Mesodermal cell (in vitro differentiated cells): ENCODE measurements around the gene PRKCA.

Experiments used
- H3K27ac ChIP-seq: 2 replicates; pipeline ENCODE4 v1.7.0; 2013; ENCODE audit warnings: mild to moderate bottlenecking, low read depth, low read length, moderate library complexity; ENCODE audit not compliant: severe bottlenecking
- H3K36me3 ChIP-seq: 2 replicates; pipeline ENCODE4 v1.7.1; 2013; ENCODE audit warnings: mild to moderate bottlenecking, low read length, moderate library complexity; ENCODE audit not compliant: control insufficient read depth, insufficient read depth
- H3K4me1 ChIP-seq: one replicate; pipeline ENCODE4 v1.7.1; 2013; ENCODE audit warnings: mild to moderate bottlenecking, low read length; ENCODE audit not compliant: insufficient read depth, control insufficient read depth, poor library complexity, severe bottlenecking
- H3K4me3 ChIP-seq: 2 replicates; pipeline ENCODE4 v1.7.0; 2013; ENCODE audit warnings: low read length, control low read depth, mild to moderate bottlenecking; ENCODE audit not compliant: insufficient read depth, poor library complexity, severe bottlenecking; ENCODE audit errors: extremely low read depth
- H3K9me3 ChIP-seq: 2 replicates; pipeline ENCODE4 v1.7.1; 2013; ENCODE audit warnings: mild to moderate bottlenecking, low read length, moderate library complexity; ENCODE audit not compliant: control insufficient read depth
- WGBS, 2 experiments: methylation state at CpG; one replicate each; pipeline ENCODE4 v1.1.5; 2013; ENCODE audit warnings: missing lambda C conversion rate in 2 of 2; ENCODE audit not compliant: insufficient coverage in 2 of 2; 5-methylcytosine and 5-hydroxymethylcytosine counted together

The PRKCA gene

DNA sequence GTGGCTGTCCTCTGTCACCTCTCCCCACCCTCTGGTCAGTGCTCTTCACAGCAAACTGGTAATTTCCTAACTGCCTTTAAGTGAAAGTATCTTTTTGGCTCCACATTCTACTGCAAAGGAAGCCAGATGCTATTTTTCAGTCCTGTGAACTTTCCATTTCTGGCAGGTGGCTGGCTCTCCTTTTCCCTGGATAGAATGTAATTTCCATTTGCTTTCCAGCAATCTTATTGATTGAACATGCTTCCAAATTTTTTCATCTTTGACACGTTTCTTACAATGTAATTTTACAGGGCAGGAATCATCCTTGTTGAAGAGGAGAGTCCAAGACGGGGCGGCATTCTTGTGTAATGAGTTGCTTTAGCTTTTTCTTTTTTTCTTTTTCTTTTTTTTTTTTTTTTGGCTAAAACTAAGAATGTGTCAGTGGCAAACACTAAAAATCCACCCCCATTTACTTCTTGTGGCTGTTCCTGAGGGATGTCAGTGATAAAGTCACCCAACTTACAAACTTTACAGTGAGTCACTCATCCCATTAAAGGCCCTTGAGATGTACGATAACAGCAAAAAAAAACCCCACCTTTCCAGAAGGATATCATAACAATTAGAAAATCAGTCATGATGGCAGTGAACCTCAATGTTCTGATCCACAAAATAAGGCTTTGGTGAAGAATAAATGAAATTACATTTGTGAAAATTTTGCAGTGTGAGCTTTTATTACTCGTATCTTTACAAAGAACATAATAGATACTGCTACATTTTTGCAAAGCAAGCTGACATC is 29.4 kb upstream of the PRKCA start:
- H3K4me3 ChIP-seq, result no peak overlapping the region
- no CpG with 5 or more reads among the region's 5 CpGs for WGBS, 2 experiments
- H3K9me3 ChIP-seq, result peaks cover 14% of the 10 kb centered on the region
- H3K4me1 ChIP-seq, result peaks cover 29% of the 10 kb centered on the region
- H3K27ac ChIP-seq, result peak overlapping the region; percentile 80
- H3K36me3 ChIP-seq, result no peaks in the 10 kb centered on the region

DNA sequence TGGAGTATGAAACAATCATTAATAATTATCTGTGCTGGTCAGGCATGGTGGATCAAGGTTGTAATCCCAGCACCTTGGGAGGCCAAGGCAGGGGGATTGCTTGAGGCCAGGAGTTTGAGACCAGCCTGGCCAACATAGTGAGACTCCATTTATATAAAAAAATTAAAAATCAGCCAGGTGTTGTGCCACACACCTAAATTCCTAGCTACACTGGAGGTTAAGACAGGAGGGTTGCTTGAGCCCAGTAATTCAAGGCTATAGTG is 28.9 kb upstream of the PRKCA start:
- Histone ChIP-seq H3K36me3 (no peaks in the 10 kb centered on the region), H3K9me3 (peaks cover 14% of the 10 kb centered on the region), H3K4me3 (no peak overlapping the region), H3K27ac (peak overlapping the region; percentile 10), H3K4me1 (peaks cover 29% of the 10 kb centered on the region)

DNA sequence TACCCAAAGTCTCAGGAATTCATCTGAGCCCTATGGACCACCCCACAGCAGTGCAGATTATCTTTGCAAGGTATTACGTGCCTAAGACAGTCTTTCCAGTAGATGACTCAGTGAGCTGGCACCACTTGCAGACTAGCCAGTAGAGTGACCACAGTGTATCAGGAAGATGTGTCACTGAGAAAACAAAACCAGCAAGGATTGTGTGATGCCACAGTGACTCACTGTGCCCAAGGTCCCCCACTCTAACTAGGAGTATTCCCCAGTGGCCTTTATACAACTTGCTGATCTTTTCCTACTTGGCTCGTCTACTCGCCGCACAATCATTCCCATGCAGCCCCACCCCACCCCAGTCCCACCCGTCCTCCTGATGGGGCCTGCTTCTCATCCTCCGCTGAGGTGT is 26.8 kb upstream of the PRKCA start:
- Histone ChIP-seq H3K36me3 (no peaks in the 10 kb centered on the region), H3K4me3 (no peak overlapping the region), H3K4me1 (peaks cover 29% of the 10 kb centered on the region), H3K27ac (peak overlapping the region; percentile 77), H3K9me3 (peaks cover 8% of the 10 kb centered on the region)
- 63 to 65% methylated on average over 5 to 6 of the region's 6 CpGs for WGBS, 2 experiments

DNA sequence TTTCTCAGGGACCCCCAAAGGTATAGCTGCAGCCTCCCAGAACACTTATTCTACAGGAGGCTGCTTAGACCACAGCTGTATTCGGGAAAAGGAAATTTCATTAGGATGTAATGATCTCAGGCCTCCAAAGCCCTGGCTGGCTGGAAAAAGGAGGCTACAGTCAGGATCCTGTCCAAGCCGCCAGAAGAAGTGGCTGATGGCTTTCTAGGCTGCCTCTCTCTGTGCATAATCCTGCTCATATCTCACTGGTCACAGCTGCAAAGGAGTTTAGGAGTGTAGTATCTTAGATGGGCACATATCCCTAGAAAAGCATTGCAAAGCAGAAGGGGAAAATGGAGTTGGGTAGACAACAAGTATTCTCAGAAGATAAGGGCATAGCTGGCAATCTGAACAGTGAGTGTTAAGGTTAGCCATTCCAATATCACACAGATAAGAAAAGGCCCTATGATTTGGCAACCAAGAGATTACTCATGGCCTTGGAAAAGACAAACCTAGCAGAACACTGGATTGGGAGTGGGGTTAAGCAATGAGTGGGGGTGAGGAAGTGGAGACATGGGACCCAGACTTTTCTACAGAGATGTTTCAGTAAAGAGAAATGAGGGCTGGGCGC is 26.0 kb upstream of the PRKCA start:
- no peaks in the 10 kb centered on the region for H3K36me3 ChIP-seq
- no peak overlapping the region for H3K4me3 ChIP-seq
- WGBS, 2 experiments, result 89 to 92% methylated on average over 2 to 3 of the region's 3 CpGs
- peaks cover 6% of the 10 kb centered on the region for H3K9me3 ChIP-seq
- peaks cover 29% of the 10 kb centered on the region for H3K4me1 ChIP-seq
- peak overlapping the region; percentile 77 for H3K27ac ChIP-seq

DNA sequence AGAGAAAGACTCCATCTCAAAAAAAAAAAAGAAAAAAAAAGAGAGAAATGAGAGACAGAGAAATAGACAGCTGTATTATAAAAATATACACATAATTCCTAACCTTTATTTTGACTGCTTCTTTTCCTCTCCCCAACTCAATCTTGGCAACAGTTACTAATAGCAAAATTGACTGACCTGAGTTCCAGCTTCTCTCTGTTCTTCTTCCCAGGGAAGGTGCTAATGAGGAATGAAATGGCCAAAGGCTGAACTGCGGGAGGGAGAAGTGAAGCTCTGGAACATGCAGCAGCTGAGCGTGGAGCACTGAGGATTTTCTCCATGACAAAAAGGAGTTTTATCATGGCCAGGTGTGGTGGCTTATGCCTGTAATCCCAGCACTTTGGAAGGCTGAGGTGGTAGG is 25.2 kb upstream of the PRKCA start:
- Histone ChIP-seq H3K4me3 (no peak overlapping the region), H3K27ac (no peak overlapping the region), H3K4me1 (peaks cover 29% of the 10 kb centered on the region), H3K36me3 (no peaks in the 10 kb centered on the region), H3K9me3 (no peaks in the 10 kb centered on the region)
- WGBS, 2 experiments, result 65 to 87% methylated on average over 2 of the region's 2 CpGs

DNA sequence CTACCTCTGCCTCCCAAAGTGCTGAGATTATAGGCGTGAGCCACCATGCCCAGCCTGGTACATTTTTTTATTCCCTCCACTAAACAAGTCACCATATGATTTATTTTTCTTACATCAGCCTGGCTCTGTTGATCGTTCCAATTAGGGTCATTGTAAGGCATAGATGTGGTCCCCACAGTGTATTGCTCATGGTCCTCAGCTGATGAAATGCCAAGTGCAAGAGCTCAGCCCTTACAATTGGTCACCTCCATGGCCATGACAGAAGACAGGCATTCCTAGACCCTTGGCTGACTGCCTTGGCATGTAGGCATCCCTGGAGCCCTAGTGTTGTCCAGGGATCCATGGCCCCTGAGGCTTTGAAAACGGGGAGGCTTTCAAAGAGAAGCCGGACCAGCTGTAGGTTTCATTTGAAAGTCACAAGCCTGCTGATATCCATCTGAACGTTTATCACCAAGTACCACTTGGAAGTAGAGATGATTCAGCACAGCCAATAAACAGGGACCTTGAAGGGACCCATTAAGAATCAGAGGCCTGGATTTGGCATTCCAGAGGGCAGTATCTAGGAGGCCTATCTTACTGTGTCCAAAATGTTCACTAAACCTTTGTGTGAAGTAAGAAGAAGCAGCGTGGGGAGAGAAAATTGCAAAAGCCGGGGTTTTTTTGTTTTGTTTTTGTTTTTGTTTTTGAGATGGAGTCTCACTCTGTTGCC is 20.6 kb upstream of the PRKCA start:
- no peaks in the 10 kb centered on the region for H3K36me3 ChIP-seq
- 85 to 91% methylated on average over 5 to 6 of the region's 7 CpGs for WGBS, 2 experiments
- peaks cover 3% of the 10 kb centered on the region for H3K4me1 ChIP-seq
- H3K4me3 ChIP-seq, result no peak overlapping the region
- no peak overlapping the region for H3K27ac ChIP-seq
- H3K9me3 ChIP-seq, result no peaks in the 10 kb centered on the region

DNA sequence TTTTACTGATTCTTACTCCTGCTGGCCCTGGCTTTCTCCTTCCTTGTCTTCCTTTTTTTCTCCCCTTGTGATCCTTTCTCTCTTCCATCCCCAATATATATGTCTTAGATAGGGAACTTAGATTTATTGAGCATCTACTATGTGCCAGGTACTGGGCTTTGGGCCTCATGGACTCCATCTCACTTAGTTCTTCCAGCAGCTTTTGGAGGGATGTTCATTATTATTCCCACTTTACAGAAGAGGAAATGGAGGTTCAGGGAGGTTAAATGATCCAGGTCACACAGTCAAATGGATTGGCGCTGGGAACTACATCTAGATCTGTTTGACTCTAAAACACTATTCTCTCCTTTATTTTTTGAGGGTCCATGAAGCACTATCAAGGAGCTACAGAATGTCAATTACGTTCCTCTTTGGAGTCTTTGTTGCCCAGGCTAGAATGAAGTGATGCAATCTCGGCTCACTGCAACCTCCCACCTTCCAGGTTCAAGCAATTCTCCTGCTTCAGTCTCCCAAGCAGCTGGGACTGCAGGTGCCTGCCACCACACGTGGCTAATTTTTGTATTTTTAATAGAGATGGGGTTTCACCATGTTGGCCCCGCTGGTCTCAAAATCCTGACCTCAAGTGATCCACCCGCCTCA is 19.0 kb upstream of the PRKCA start:
- no peak overlapping the region for H3K27ac ChIP-seq
- no peak overlapping the region for H3K4me3 ChIP-seq
- WGBS, 2 experiments, result 86 to 88% methylated on average over 5 of the region's 6 CpGs
- peaks cover 3% of the 10 kb centered on the region for H3K4me1 ChIP-seq
- no peaks in the 10 kb centered on the region for H3K36me3 ChIP-seq
- H3K9me3 ChIP-seq, result no peaks in the 10 kb centered on the region

DNA sequence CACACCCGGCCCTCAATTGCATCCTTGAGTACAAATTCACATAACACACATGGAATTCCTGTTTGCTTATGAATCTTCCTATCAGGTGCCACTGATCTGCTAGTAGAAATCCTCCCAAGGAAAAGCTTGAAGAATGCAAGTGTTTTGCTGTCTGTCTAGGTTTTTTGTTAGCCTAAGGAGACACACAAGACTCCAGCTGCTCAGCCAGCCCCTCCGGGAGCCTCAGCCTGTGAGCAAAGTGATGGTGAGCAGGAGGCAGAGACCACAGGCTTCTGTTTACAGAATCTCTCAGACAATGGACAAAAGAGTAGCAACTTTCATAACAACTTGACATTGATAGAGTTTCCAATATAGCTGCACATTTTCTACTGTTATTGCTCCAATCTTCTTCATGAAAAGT is 18.4 kb upstream of the PRKCA start:
- H3K4me1 ChIP-seq, result peaks cover 3% of the 10 kb centered on the region
- no peak overlapping the region for H3K4me3 ChIP-seq
- 50 to 100% methylated on average over 1 of the region's 2 CpGs for WGBS, 2 experiments
- H3K36me3 ChIP-seq, result no peaks in the 10 kb centered on the region
- no peaks in the 10 kb centered on the region for H3K9me3 ChIP-seq
- no peak overlapping the region for H3K27ac ChIP-seq

DNA sequence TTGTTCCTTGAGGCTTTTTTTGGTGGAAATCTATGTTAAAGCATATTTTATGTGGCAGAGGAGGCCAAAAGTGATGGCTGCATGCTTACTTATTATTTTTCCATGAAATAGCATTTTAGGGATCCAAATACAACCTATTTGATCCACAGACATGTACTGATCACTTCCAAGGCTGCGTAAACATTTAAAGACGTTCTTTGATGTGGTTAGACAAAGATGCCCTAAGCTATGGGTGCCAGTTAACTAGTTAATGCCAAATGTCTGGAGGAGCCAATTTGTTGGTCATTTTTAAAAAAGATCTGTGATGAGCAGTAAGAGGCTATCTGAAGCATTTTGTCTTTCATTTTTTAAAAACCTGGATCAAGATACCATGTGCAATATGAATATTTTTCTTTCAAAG is 17.3 kb upstream of the PRKCA start:
- Histone ChIP-seq H3K27ac (no peak overlapping the region), H3K4me1 (peaks cover 3% of the 10 kb centered on the region), H3K9me3 (no peaks in the 10 kb centered on the region), H3K36me3 (no peaks in the 10 kb centered on the region), H3K4me3 (no peak overlapping the region)
- WGBS, 2 experiments, result 100% methylated on average over 1 of the region's 2 CpGs

DNA sequence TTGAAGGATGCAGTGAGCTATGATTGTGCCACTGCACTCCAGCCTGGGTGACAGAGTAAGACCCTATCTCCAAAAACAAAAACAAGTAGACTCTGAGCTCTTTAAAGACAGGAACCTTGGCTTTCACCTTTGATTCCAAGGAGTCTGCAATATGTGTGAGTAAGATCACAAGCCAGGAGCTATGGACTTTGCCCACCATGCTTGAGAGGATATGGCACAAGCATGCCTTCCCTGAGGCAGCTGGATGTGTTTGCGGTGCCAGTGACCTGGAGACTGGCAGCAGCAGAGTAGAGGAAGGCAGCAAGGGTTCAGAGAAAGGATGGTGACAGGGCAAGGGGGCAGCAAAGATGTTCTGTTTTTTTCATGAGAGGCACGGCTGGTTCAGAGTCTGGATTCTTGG is 14.5 kb upstream of the PRKCA start:
- no peaks in the 10 kb centered on the region for H3K9me3 ChIP-seq
- H3K27ac ChIP-seq, result no peak overlapping the region
- H3K4me3 ChIP-seq, result no peak overlapping the region
- no peaks in the 10 kb centered on the region for H3K36me3 ChIP-seq
- peaks cover 3% of the 10 kb centered on the region for H3K4me1 ChIP-seq
- WGBS, 2 experiments, result 96 to 97% methylated on average over 2 of the region's 2 CpGs
